ENCODE results near the gene CUX1.

GRCh38 chr7:101940151-101940550, 122.7 kb downstream of the CUX1 start:
- no peak for TF ChIP-seq YY1 (IDR thresholded peaks at IDR 0.05; ENCODE audit: insufficient read depth, insufficient read length)
- no peak for TF ChIP-seq ZNF274 (IDR thresholded peaks at IDR 0.05; ENCODE audit: low read depth, low read length)

Data from NT2/D1 (cell line).